HG02943 (cell line): Measurements from ENCODE around the gene APOL1.
A peak's percentile ranks its signal among the peaks of the same experiment; 100 is the strongest.
"Not testable (repeated sequence)": the region's sequence is repeated elsewhere in the genome, so short reads cannot be mapped to it uniquely, and the experiment has no call there.

Experiments
- ATAC-seq: cut with Tn5 transposase; IDR thresholded peaks from one replicate; pipeline ENCODE4 v1.9.1; 2021; ENCODE audit warnings: mild to moderate bottlenecking, low read depth, moderate library complexity; ENCODE audit not compliant: unreplicated experiment

Gene APOL1

GRCh38 chr22:36224245-36224644 lies 28.7 kb upstream of the APOL1 start:
- ATAC-seq, result no peak

GRCh38 chr22:36225333-36225922 lies 27.5 kb upstream of the APOL1 start:
- ATAC-seq, result no peak

- ATAC-seq, result no peak
These were observed 26.7 kb upstream of the APOL1 start for GRCh38 chr22:36226189-36226588.

GRCh38 chr22:36227396-36227795 lies 25.5 kb upstream of the APOL1 start:
- ATAC-seq, result no peak

- ATAC-seq, result no peak
These were observed 25.1 kb upstream of the APOL1 start for GRCh38 chr22:36227806-36228205.

- ATAC-seq, result not testable (repeated sequence)
These were observed 24.6 kb upstream of the APOL1 start for GRCh38 chr22:36228369-36228768.

GRCh38 chr22:36228944-36229343 lies 24.0 kb upstream of the APOL1 start:
- no peak for ATAC-seq

- ATAC-seq, result not testable (repeated sequence)
These were observed 23.3 kb upstream of the APOL1 start for GRCh38 chr22:36229649-36230048.

- ATAC-seq, result not testable (repeated sequence)
These were observed 21.9 kb upstream of the APOL1 start for GRCh38 chr22:36231051-36231450.

- no peak for ATAC-seq
These were observed 20.1 kb upstream of the APOL1 start for GRCh38 chr22:36232715-36233401.

GRCh38 chr22:36233796-36234195 lies 19.1 kb upstream of the APOL1 start:
- no peak for ATAC-seq

- ATAC-seq, result no peak
These were observed 18.7 kb upstream of the APOL1 start for GRCh38 chr22:36234213-36234612.

GRCh38 chr22:36234919-36235318 lies 18.0 kb upstream of the APOL1 start:
- no peak for ATAC-seq

GRCh38 chr22:36235585-36235984 lies 17.3 kb upstream of the APOL1 start:
- no peak for ATAC-seq

- no peak for ATAC-seq
These were observed 16.3 kb upstream of the APOL1 start for GRCh38 chr22:36236388-36237319.

GRCh38 chr22:36237462-36238372 lies 15.2 kb upstream of the APOL1 start:
- no peak for ATAC-seq

GRCh38 chr22:36238373-36239149 lies 14.4 kb upstream of the APOL1 start:
- no peak for ATAC-seq

- no peak for ATAC-seq
These were observed 13.9 kb upstream of the APOL1 start for GRCh38 chr22:36239150-36239400.

GRCh38 chr22:36239401-36240171 lies 13.3 kb upstream of the APOL1 start, which contains the start of gene APOL2:
TSS of gene APOL2 (minus strand) at chr22:36239527. CDS start at chr22:36233162, 6,365 bp downstream.
- ATAC-seq, result peak; percentile 91
